Ishikawa (cell line): ENCODE results near the gene ICE1.

Experiments
- CEBPB ChIP-seq: IDR thresholded peaks from 2 replicates; pipeline ENCODE4 v1.6.1; 2012
- CREB1 ChIP-seq: IDR thresholded peaks from 2 replicates; pipeline ENCODE4 v1.6.1; 2012; ENCODE audit warnings: low read depth
- EGR1 ChIP-seq: IDR thresholded peaks from 2 replicates; pipeline ENCODE4 v1.6.1; 2012
- EP300 ChIP-seq: IDR thresholded peaks from 2 replicates; pipeline ENCODE4 v1.6.1; 2012; ENCODE audit warnings: borderline replicate concordance
- FOXM1 ChIP-seq: IDR thresholded peaks from 2 replicates; pipeline ENCODE4 v1.6.1; 2012; ENCODE audit warnings: low read depth, borderline replicate concordance
- MAX ChIP-seq: IDR thresholded peaks from 2 replicates; pipeline ENCODE4 v1.6.1; 2012
- NFIC ChIP-seq: IDR thresholded peaks from 2 replicates; pipeline ENCODE4 v1.6.1; 2012
- RAD21 ChIP-seq: IDR thresholded peaks from 2 replicates; pipeline ENCODE4 v1.6.1; 2012; ENCODE audit warnings: low read depth
- REST ChIP-seq: IDR thresholded peaks from 2 replicates; pipeline ENCODE4 v1.6.1; 2012; ENCODE audit warnings: low read depth, mild to moderate bottlenecking
- TAF1 ChIP-seq: IDR thresholded peaks from 2 replicates; pipeline ENCODE4 v1.6.1; 2012; ENCODE audit warnings: low read depth, mild to moderate bottlenecking
- TCF12 ChIP-seq: IDR thresholded peaks from 2 replicates; pipeline ENCODE4 v1.6.1; 2012; ENCODE audit warnings: low read depth
- TEAD4 ChIP-seq: IDR thresholded peaks from 2 replicates; pipeline ENCODE4 v1.6.1; 2012
- USF1 ChIP-seq: IDR thresholded peaks from 2 replicates; pipeline ENCODE4 v1.6.1; 2012
- YY1 ChIP-seq: IDR thresholded peaks from 2 replicates; pipeline ENCODE4 v1.6.1; 2012; ENCODE audit warnings: low read depth
- ZBTB7A ChIP-seq: IDR thresholded peaks from 2 replicates; pipeline ENCODE4 v1.6.1; 2012; ENCODE audit warnings: low read depth

ICE1 gene

GRCh38 chr5:5374009-5374715 is 48.3 kb upstream of the ICE1 start:
- TF ChIP-seq TCF12 (no peak), REST (no peak), FOXM1 (no peak), EGR1 (no peak), CEBPB (no peak), RAD21 (no peak), EP300 (no peak), USF1 (no peak), TAF1 (no peak), YY1 (no peak)

- TF ChIP-seq CREB1 (no peak), YY1 (no peak), EP300 (no peak), MAX (no peak), ZBTB7A (no peak), TEAD4 (no peak), TAF1 (no peak), REST (no peak)
Observed at GRCh38 chr5:5377780-5378179, 44.7 kb upstream of the ICE1 start.

GRCh38 chr5:5378531-5378930 is 43.9 kb upstream of the ICE1 start:
- no peak for TF ChIP-seq EP300
- TF ChIP-seq TEAD4: no peak
- TF ChIP-seq ZBTB7A: no peak
- no peak for TF ChIP-seq MAX
- TF ChIP-seq USF1: no peak
- TF ChIP-seq CEBPB: no peak
- no peak for TF ChIP-seq FOXM1
- TF ChIP-seq EGR1: no peak
- no peak for TF ChIP-seq TCF12
- TF ChIP-seq REST: no peak
- TF ChIP-seq TAF1: no peak
- TF ChIP-seq RAD21: no peak

GRCh38 chr5:5380298-5380697 is 42.2 kb upstream of the ICE1 start:
- TF ChIP-seq CEBPB (no peak), MAX (no peak), YY1 (no peak), TAF1 (no peak), USF1 (no peak), NFIC (no peak), CREB1 (no peak), EP300 (no peak), FOXM1 (no peak), TEAD4 (no peak), REST (no peak), EGR1 (no peak), TCF12 (no peak), RAD21 (no peak)
